Left kidney (tissue), 8 donors: ENCODE results near the gene APOM. TPM values are rescaled to one million over a fixed set of nuclear protein-coding genes. Genes with fewer than 3 reads are reported as not detected.

ENCODE experiments used
- DNase-seq: peaks from one replicate; pipeline ENCODE4 v3.0.0-alpha.2; 2013
- long read RNA-seq, 8 donors: transcript quantifications; one replicate each; lab custom pipeline, GENCODE V29; 2026
- polyA plus RNA-seq: library from polyadenylated mRNA; unstranded; fragments of 120-200 nt; gene quantifications from one replicate; pipeline ENCODE4 v1.2.1, GENCODE V29; 2013; ENCODE audit not compliant: insufficient read length

APOM gene
- 95.0 TPM for polyA plus RNA-seq
- long read RNA-seq, donor 1, transcript APOM-201 (6 exons, 1,184 nt) = major isoform, 93 of 134 reads
- long read RNA-seq, donor 1, transcript APOM-203 (6 exons, 709 nt) = minor isoform, 6 of 134 reads
- long read RNA-seq, donor 1, partial matches to known transcripts = 35 of 134 reads
- long read RNA-seq, donor 1, other reads (novel, unspliced or antisense) = 0 of 134 reads
- long read RNA-seq, donor 2, transcript APOM-201 (6 exons, 1,184 nt) = major isoform, 61 of 77 reads
- long read RNA-seq, donor 2, partial matches to known transcripts = 13 of 77 reads
- long read RNA-seq, donor 2, other reads (novel, unspliced or antisense) = 0 of 77 reads
- long read RNA-seq, donor 3, transcript APOM-201 (6 exons, 1,184 nt) = major isoform, 62 of 92 reads
- long read RNA-seq, donor 3, partial matches to known transcripts = 26 of 92 reads
- long read RNA-seq, donor 3, other reads (novel, unspliced or antisense) = 0 of 92 reads
- long read RNA-seq, donor 4, transcript APOM-201 (6 exons, 1,184 nt) = major isoform, 15 of 15 reads
- long read RNA-seq, donor 4, partial matches to known transcripts = 0 of 15 reads
- long read RNA-seq, donor 4, other reads (novel, unspliced or antisense) = 0 of 15 reads
- long read RNA-seq, donor 5, transcript APOM-201 (6 exons, 1,184 nt) = major isoform, 145 of 194 reads
- long read RNA-seq, donor 5, partial matches to known transcripts = 45 of 194 reads
- long read RNA-seq, donor 5, other reads (novel, unspliced or antisense) = 0 of 194 reads
- long read RNA-seq, donor 6, transcript APOM-201 (6 exons, 1,184 nt) = major isoform, 79 of 103 reads
- long read RNA-seq, donor 6, partial matches to known transcripts = 21 of 103 reads
- long read RNA-seq, donor 6, other reads (novel, unspliced or antisense) = 0 of 103 reads
- long read RNA-seq, donor 7, transcript APOM-201 (6 exons, 1,184 nt) = major isoform, 92 of 126 reads
- long read RNA-seq, donor 7, partial matches to known transcripts = 26 of 126 reads
- long read RNA-seq, donor 7, other reads (novel, unspliced or antisense) = 6 of 126 reads
- long read RNA-seq, donor 8, transcript APOM-201 (6 exons, 1,184 nt) = major isoform, 35 of 51 reads
- long read RNA-seq, donor 8, partial matches to known transcripts = 16 of 51 reads
- long read RNA-seq, donor 8, other reads (novel, unspliced or antisense) = 0 of 51 reads

DNA sequence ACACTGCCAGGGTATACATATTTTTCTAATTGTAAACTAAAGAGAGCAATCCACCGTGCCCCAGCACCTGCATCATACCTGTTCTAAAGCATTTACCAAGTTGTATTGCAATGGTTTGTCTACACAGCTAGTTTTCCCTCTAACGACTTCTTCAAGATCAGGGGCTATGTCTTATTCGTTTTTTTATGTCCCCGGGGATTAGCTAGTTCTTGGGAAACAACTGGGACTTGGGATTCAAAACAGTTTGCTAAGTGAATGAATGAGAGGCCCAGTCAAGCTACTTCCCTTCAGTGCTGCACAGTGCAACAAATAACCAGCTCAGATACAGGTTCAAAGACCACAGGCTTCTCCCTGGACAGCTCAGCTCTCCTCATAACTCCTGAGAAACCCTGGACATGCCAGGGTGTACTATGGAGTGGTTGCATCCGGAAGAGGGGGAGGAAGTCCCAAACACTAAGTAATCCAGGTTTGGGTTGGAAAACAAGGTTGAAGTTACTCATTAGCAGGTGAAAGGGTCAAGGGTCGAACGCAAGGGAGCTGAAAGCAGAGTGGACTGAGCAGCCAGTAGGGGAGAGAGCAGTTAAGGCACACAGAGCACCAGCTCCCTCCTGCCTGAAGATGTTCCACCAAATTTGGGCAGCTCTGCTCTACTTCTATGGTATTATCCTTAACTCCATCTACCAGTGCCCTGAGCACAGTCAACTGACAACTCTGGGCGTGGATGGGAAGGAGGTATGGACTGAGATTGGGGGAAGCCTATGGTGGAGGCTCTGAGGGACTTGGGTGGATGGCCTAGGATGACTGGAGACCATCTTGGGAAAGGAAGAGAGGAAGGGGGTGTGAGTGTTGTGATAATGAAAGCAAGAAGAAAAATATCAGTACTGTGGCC, at the start of gene APOM:
TSS of gene APOM (plus strand) at position 546 of the 889 bp plus-strand sequence. CDS start at position 619, 73 bp downstream.
- DNase-seq = no peak

DNA sequence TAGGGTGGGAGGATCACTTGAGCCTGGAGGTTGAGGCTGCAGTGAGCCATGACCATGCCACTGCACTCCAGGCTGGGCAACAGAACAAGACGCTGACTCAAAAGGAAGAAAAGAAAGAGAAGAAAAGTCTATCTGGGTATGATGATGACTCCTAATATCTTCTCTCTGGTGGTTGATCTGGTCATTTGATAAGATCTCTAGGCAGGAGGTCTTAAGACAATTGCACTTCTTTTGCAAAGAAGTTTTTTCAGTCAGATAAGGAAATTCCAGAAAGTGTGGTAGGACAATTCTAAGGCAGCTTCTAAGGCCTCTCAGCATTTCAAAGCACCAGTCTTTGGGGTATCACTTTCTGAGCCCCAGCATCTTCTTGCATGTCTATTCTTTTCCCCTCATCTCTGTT, 48.4 kb upstream of the APOM start:
- no peak for DNase-seq

DNA sequence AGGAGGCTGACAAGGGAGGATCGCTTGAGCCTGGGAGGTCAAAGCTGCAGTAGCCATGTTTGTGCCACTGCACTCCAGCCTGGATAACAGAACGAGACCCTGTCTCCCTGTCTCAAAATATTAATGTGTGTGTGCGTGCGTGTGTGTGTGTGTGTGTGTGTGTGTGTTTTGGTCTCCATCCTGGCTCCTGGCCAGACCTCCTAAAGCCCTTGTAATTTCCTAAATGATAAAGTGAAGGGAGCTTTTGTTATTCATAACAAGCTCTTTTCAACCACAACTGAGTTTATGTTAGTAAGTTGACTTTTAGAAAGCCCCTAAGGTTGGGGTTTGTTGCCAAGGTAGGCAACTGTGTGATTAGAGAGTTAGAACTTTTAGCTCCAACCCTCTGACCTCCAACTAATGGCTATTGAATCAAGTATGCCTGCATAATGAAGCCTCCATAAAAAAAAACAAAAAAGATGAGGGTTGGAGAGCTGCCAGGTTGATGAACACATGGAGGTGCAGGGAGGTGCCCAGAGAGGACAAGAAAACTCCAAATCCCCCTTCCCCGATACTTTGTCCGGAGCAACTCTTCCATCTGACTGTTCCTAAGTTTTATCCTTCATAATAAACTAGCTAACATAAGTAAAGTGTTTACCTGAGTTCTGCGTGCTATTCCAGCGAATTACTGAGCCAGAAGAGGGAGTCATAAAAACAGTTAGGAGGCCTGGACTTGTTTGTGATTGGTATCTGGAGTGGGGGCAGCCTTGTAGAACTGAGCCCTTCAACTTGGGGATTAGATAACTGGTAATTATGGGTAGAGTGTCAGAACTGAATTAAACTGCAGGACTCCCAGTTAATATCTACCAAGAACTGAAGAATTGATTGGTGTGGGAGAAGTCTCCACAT, 45.9 kb upstream of the APOM start:
- no peak for DNase-seq

DNA sequence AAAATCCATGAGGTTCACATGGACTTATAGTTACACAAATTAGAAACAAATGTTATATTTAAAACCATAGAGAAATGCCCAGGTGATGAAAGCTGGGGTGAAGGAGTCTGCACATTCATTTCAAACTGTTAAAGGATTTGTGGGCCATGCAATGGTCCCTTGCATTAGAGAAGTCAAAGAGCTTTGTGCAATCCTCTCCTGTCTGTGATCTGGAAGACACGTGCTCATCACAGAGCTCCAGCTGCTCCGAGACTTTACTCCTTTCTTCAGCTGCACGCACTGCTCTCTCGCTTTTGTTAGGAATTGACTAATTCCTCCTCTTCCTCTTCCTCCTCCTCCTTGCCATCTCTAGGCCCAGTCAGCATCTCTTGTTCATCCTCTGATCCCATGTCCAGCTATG, 44.7 kb upstream of the APOM start:
- no peak for DNase-seq

DNA sequence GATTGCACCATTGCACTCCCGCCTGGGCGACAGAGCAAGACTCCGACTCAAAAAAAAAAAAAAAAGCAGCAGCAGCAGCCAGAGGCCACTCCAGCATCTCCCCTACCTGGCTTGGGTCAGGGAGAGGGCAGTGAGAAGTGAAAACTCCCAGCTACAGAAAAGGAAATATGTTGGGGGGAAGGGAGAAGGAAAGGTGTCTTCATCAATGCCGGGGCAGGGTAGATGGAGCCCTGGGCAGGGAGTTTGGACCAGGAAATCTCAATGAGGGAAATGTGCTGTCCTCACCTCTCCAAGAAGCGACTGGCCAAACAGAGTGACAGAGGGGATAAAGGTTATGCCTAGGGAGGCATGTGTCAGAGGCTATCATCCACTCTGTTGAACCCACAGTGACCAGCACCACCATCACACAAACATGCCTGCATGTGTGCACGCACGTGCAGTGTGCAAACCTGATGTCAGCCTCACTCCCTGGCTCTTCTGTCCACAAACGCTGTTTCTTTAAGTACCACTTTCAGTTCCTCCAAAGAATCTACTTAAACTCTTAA, 41.5 kb upstream of the APOM start:
- DNase-seq = no peak

DNA sequence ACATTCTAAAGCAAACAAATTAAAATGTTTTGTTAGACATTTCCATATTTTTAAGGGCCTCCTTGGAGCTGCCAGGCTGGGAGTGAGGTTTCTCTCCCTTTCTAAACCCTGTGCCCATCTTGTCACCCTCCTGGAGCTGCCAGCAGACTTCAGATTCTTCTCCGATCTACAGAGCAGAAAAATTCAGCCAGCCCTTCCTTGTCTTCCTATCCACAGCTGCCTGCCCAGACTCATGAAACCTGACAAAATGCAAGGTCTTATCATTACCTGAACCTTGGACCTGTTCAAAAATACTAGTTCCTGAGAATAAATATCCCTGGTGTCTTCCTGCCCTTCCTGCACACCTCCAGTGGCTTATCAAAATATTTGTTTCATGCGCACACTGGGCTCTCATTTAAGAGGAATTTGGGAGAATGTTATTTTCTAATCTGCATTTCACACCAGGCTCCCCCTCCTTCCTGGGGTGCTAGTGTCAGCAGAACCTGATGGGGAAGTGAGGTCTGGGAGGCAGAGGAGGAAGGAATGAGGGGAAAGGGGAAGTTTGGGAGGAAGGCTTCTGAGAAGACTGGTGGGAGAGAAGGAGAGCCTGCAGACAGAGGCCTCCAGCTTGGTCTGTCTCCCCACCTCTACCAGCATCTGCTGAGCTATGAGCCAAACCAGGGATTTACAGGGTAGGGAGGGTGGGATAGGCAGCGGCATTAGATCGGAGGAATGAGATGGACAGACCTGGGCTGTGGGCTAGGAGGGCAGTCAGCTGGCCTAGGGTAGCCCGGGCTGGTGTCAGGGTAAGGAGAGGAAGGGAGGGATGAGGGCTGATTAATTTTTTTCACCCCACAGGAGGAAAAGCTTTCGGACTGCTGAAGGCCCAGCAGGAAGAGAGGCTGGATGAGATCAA, 40.8 kb upstream of the APOM start, which contains the start of gene AIF1:
TSS of gene AIF1 (plus strand) at position 551 of the 895 bp plus-strand sequence. CDS start at position 647, 96 bp downstream.
- DNase-seq = no peak

DNA sequence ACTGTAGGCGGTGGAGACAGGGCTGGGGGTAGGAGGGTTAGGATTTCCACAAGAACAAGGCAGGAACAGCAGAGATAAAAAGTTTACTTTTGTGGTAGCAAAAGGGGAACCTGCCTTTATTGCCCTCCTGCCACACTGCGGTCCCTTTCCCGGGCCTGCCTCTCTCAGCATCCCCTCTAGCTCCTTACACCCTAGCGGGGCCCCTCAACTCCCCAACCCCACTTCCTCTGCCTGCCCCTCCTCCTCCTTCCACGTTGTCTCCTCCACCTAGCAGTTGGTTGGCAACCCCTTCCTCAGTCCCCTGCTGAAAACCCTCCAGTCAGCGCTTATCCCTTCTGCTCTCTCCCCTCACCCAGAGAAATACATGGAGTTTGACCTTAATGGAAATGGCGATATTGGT, 39.9 kb upstream of the APOM start:
- DNase-seq = no peak

DNA sequence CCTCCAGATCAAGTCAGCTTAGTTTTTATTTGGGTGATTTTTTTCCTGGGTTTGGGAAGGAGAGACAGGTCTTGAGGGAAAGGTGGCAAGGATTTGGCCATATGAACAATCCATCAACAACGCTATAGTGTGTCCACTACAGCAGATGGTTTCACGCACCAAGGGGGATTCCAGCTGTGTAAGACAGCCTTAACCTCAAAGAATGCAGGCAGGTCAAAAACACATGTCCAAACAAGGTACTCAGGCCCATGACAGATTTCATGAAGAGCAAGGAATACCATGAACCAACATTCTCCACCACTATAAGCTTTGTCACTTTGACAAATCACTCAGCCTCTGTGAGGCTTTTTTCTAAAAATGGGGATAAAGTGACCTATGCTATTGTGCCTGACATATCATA, 38.7 kb upstream of the APOM start:
- no peak for DNase-seq

DNA sequence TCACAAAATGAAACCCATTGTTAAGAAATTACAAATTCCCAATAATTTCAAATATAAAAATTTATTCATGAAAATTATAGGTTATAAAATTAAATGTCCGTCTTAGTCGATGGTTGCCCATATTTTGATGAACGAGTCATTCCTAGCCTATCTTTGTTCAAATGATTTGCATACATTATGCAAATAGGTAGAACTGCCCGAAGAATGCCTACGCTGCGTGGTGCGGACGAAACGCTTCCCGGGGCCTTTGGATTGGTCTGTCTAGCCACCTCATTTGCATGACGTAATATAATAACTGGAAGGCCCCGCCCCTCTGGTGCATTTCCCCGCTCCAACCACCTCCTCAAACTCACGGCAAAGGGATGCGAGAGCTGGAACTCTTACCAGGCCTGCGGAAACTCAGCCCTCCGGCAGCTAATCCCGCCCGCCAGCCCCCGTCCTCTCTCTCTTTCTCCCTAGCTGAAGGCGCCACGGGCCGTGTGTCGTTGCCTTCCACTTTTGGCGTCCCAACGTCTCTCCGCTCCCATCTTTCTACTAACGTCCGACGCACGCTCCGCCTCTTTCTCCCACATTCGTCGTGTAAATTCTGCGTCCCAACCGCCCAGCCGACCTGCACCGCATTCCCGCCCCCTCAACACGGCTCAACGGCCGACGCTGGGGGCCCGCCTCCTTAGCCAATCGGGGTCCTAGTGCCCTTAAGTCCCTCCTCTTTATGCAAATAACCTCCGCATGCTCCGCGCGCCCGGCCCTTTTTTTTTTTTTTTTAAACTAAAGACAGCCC, 35.7 kb upstream of the APOM start:
- peak; percentile 98 for DNase-seq

DNA sequence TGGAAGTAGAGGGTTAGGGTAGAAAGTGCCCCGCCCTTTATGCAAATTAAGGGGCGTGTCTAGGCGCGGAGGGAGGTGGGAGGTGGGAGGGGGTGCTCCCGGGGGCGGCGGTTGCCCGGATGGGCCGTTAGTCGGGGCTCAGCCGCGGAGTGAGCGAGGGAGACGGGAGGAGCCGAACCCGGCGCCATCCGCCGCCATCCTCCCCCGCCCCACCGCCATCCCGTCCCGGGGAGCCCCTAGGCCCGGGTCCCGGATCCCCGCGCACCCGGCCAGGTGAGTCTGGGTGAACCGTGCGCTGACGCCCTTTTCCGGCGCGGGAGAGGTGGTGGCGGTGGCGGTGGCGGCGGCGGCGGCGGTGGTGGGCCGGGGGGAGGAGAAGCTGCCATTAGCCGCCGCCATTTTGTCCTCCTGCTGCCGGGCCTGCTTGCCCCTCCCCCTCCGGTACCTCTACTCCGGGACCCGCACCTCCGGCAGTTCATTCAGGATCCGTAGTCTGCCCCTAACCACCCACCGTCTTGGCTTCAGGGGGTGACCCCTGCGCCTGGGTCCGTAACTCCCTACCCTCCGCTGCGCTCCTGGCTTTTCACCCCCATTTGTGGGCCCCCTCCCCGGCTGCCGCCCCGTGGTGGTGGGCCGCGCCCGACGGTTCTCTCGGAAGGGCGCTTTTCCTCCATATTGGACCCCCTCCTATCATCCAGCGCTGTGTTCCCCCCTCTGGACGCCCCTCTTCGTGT, 34.9 kb upstream of the APOM start, which contains the start of gene PRRC2A:
TSS of gene PRRC2A (plus strand) at position 130 of the 734 bp plus-strand sequence. CDS start 2,075 bp downstream, outside the sequence.
- DNase-seq = peak; percentile 69

DNA sequence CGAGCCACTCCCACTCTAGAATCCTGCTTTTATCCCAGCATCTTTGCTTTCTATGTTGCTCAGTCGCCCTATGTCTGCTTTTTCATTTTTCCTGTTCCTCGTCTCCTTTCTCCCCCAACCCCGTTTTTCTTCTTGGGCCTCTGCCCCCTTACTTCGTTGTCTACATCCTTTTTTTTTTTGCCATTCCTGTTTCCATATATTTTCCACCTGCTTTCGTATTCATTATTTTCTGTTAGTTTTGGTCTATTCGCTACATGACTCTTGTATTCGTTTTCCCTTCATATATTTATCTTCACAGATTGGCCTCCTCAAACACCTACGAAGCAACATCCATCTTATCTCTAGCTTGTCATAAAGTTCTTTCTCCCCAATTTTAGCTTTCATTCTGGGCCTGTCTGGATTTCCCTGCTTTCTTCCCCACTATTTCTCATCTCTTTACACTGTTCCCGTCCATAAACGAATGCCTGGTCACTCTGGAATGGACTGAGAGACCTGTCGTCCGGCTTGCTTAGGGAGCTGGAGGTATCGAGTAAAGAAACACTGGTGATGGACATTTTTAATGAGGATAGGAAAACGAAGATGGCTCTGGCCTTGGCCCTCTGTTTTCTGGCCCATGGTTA, 34.3 kb upstream of the APOM start:
- DNase-seq = no peak

DNA sequence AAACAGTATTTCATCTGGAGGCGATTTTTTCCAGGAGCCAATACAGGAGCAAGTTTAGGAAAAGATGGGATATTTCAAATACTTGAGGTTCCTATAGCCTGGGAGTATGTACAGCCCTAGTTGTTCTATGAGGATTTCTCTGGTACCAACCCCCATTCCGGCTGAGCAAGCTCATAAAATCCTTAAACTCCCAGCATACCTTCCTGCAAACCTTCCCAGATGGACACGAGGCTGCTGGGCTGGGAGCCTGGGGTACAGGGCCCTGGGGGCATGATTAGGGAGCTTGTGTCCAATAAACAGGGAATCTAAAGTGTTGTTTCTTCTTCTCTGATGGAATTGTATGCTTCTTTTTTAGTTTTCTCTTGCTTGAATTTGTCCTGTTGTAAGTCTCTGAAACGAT, 33.7 kb upstream of the APOM start:
- no peak for DNase-seq

DNA sequence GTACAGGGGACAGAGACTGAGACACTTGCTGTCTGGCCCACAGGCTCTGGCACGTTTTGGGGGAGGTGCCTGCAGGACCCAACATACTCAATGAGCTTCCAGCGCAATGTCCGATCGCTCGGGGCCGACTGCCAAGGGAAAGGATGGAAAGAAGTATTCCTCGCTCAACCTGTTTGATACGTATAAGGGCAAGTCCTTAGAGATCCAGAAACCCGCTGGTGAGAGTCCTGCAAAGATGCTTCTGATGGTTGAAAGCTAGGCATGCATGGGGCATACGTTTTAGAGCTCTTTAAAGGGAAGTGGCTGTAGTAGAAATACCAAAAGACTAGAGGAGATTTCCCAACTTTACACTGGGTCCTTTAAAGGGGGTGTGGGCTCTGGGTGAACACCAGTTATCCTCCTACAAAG, 33.0 kb upstream of the APOM start:
- no peak for DNase-seq

DNA sequence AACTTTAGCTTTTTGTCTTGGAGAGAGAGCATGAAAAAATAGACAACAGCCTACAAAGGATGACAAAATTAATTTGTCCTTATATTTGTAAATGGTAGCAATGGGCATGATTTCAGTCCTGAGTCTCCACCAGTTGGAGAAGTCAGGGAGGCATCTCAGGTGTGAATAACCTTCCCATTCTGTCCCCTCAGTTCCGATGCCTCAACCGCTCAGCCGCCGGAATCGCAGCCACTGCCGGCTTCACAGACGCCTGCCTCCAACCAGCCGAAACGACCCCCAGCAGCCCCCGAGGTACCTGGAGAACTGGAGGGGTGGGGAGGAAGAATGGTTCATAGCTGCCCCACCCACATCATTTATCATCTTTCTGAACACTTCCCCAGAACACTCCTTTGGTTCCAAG, 31.6 kb upstream of the APOM start:
- no peak for DNase-seq

DNA sequence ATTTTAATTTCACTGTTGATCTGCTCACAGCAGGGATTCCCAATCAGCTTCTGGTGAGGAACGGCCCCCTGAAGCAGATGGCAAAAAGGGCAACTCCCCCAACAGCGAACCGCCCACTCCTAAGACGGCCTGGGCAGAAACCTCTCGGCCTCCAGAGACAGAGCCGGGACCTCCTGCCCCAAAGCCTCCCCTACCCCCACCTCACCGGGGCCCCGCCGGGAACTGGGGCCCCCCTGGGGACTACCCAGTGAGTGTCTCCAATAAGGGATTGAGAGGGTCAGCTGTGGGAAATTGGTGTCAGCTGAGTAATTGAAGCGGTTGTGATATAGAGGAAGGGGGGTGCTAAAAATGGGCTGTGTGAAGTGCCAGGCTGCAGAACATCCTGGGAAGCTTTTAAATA, 28.7 kb upstream of the APOM start:
- no peak for DNase-seq

DNA sequence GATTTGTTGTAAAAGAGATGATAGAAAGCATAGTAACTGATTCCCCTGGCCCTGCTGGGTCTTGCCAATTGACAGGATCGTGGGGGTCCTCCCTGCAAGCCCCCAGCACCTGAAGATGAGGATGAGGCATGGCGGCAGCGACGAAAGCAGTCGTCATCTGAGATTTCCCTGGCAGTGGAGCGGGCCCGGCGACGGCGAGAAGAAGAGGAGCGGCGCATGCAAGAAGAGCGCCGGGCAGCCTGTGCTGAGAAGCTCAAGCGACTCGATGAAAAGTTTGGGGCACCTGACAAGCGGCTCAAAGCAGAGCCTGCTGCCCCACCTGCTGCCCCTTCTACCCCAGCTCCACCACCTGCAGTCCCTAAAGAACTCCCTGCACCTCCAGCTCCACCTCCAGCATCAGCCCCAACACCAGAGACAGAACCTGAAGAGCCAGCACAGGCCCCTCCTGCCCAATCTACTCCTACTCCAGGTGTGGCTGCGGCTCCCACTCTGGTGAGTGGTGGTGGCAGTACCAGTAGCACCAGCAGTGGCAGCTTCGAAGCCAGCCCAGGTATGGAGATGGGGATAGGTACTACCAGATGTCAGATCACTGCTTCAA, 27.9 kb upstream of the APOM start:
- no peak for DNase-seq
